Fibroblast of the conjunctiva (primary cell): ENCODE measurements around the gene IQGAP2.

ENCODE experiments used
- DNase-seq: peaks from one replicate; pipeline ENCODE4 v3.0.0-alpha.2; 2010; ENCODE audit warnings: low read depth

IQGAP2 gene

GRCh38 chr5:76385540-76385939 is 17.5 kb upstream of the IQGAP2 start:
- no peak for DNase-seq

GRCh38 chr5:76386360-76386759 is 16.7 kb upstream of the IQGAP2 start:
- DNase-seq = no peak

GRCh38 chr5:76388236-76388635 is 14.8 kb upstream of the IQGAP2 start:
- DNase-seq = no peak

- no peak for DNase-seq
Measured at GRCh38 chr5:76388791-76389512, 14.1 kb upstream of the IQGAP2 start.

- no peak for DNase-seq
Measured at GRCh38 chr5:76389513-76390154, 13.5 kb upstream of the IQGAP2 start.

- DNase-seq = no peak
Measured at GRCh38 chr5:76391014-76391413, 12.1 kb upstream of the IQGAP2 start.

GRCh38 chr5:76393035-76393680 is 9.9 kb upstream of the IQGAP2 start:
- DNase-seq = no peak

- no peak for DNase-seq
Measured at GRCh38 chr5:76397200-76397599, 5.9 kb upstream of the IQGAP2 start.

- no peak for DNase-seq
Measured at GRCh38 chr5:76399268-76399667, 3.8 kb upstream of the IQGAP2 start.

GRCh38 chr5:76400466-76400865 is 2.6 kb upstream of the IQGAP2 start:
- no peak for DNase-seq

- no peak for DNase-seq
Measured at GRCh38 chr5:76401801-76402250, 1.3 kb upstream of the IQGAP2 start.

GRCh38 chr5:76402251-76402885 is 717 bp upstream of the IQGAP2 start:
- no peak for DNase-seq

- DNase-seq = no peak
Measured at GRCh38 chr5:76403766-76404222, 709 bp downstream of the IQGAP2 start.

GRCh38 chr5:76404223-76405211 is 1.4 kb downstream of the IQGAP2 start:
- no peak for DNase-seq

GRCh38 chr5:76406014-76406413 is 2.9 kb downstream of the IQGAP2 start:
- no peak for DNase-seq

- no peak for DNase-seq
Measured at GRCh38 chr5:76406673-76407072, 3.6 kb downstream of the IQGAP2 start.

- DNase-seq = no peak
Measured at GRCh38 chr5:76408104-76408654, 5.1 kb downstream of the IQGAP2 start.

GRCh38 chr5:76412511-76412910 is 9.4 kb downstream of the IQGAP2 start:
- no peak for DNase-seq

GRCh38 chr5:76413746-76414145 is 10.7 kb downstream of the IQGAP2 start:
- no peak for DNase-seq

- no peak for DNase-seq
Measured at GRCh38 chr5:76414788-76415187, 11.7 kb downstream of the IQGAP2 start.

GRCh38 chr5:76415855-76416254 is 12.8 kb downstream of the IQGAP2 start:
- DNase-seq = no peak
